ENCODE measurements around the gene KANK3.
"Not testable (repeated sequence)": the region's sequence is repeated elsewhere in the genome, so short reads cannot be mapped to it uniquely, and the experiment has no call there.

Gene KANK3

GRCh38 chr19:8316351-8317125 lies 26.5 kb downstream of the KANK3 start:
- TF ChIP-seq CTCF (conservative IDR thresholded peaks at IDR 0.05; ENCODE audit: low read depth, low read length), result no peak
- no peak overlapping the region for H3K4me3 ChIP-seq (ENCODE audit: low read depth, low read length)
- no peak for DNase-seq (ENCODE audit: low read depth)

DNA sequence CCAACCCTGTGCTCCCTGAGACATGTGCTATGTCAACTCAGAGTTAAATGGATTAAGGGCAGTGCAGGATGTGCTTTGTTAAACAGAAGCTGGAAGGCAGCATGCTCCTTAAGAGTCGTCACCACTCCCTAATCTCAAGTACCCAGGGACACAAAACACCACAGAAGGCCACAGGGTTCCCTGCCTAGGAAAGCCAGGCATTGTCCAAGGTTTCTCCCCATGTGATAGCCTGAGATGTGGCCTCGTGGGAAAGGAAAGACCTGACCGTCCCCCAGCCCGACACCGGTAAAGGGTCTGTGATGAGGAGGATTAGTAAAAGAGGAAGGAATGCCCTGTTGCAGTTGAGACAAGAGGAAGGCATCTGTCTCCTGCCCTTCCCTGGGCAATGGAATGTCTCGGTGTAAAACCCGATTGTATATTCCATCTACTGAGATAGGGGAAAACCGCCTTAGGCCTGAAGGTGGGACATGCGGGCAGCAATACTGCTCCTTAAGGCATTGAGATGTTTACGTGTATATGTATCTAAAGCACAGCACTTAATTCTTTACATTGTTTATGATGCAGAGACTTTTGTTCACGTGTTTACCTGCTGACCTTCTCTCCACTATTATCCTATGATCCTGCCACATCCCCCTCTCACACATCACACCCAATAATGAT lies 28.0 kb downstream of the KANK3 start:
- not testable (repeated sequence) for DNase-seq (ENCODE audit: low read depth); H3K4me3 ChIP-seq (ENCODE audit: low read depth, low read length)

GRCh38 chr19:8311461-8312260 lies 31.4 kb downstream of the KANK3 start:
- no peak for DNase-seq (ENCODE audit: low read depth)
- TF ChIP-seq CTCF (conservative IDR thresholded peaks at IDR 0.05; ENCODE audit: low read depth, low read length), result no peak
- H3K4me3 ChIP-seq (ENCODE audit: low read depth, low read length), result no peak overlapping the region

GRCh38 chr19:8310342-8311055 lies 32.6 kb downstream of the KANK3 start:
- no peak for DNase-seq (ENCODE audit: low read depth)
- no peak for TF ChIP-seq CTCF (conservative IDR thresholded peaks at IDR 0.05; ENCODE audit: low read depth, low read length)
- H3K4me3 ChIP-seq (ENCODE audit: low read depth, low read length), result no peak overlapping the region

GRCh38 chr19:8308891-8309291 lies 34.2 kb downstream of the KANK3 start:
- no peak for TF ChIP-seq CTCF (conservative IDR thresholded peaks at IDR 0.05; ENCODE audit: low read depth, low read length)
- H3K4me3 ChIP-seq (ENCODE audit: low read depth, low read length), result peak overlapping the region; percentile 67
- no peak for DNase-seq (ENCODE audit: low read depth)

- DNase-seq (ENCODE audit: low read depth), result peak; percentile 89
- TF ChIP-seq CTCF (conservative IDR thresholded peaks at IDR 0.05; ENCODE audit: low read depth, low read length), result no peak
- peak within 1 kb of the TSS; percentile 67 for H3K4me3 ChIP-seq (ENCODE audit: low read depth, low read length)
Measured at GRCh38 chr19:8307965-8308866, 34.8 kb downstream of the KANK3 start, which contains the start of gene CD320. CD320 (minus strand) TSS chr19:8308358; CDS start chr19:8308290, 68 bp downstream.
